Measurements from ENCODE around the gene ZSCAN9. TPM values are rescaled to one million over a fixed set of nuclear protein-coding genes. Genes with fewer than 3 reads are reported as not detected.
A peak's percentile ranks its signal among the peaks of the same experiment; 100 is the strongest.

The ZSCAN9 gene
- total and polyA plus RNA-seq, 2 of the 8 experiments (the other 6 are each of a cell fraction or from before 2014, with no cell fraction given) = 10.8 to 13.6 TPM

DNA sequence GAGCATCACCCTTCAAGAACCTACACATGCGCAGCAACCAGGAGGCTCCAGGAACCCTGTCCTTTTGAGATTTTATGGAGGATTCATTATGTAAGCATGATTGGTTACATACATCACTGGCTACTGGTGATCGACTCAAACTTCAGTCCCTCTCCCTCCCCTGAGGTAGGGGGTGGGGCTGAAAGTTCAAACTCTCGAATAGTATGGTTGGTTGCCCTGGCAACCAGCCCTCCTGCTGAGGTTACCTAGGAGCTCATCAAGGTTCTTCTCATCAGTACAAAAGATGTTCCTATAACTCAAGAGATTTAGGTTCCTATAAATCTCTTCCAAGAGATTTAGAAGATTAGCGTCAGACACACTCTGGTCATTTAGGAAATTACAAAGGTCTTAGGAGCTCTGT, 21.9 kb upstream of the ZSCAN9 start:
- WGBS, 2 experiments (ENCODE audit: extremely low coverage in 1 of 2, insufficient coverage in 1 of 2, insufficient read length in 1 of 2, insufficient replicate concordance in 2 of 2, low coverage in 1 of 2, low lambda C conversion rate in 2 of 2, missing lambda C conversion rate in 1 of 2) = 42% methylated on average over 4 of the region's 4 CpGs; no CpG with 5 or more reads in 1 of the 2 experiments
- Histone ChIP-seq H2BK120ac (replicated peaks; ENCODE audit: low read depth, low read length) (no peak overlapping the region), H4K5ac (ENCODE audit: insufficient read length, low read depth, low read length) (no peak overlapping the region), H3K23me2 (ENCODE audit: low read depth, low read length) (peaks cover 12% of the 10 kb centered on the region), H3K27ac (ENCODE audit: low read depth, low read length) (no peak overlapping the region), H2AFZ (ENCODE audit: low read length) (no peak overlapping the region), H3K9me3 (ENCODE audit: insufficient read depth in 2 of 2, low read depth in 1 of 2, low read length in 1 of 2) (no peaks in the 10 kb centered on the region; a peak in 1 of 4 replicates), H3K4me1 (replicated peaks in 1 of 4; ENCODE audit: control insufficient read depth in 3 of 4, insufficient read depth in 4 of 4, low read length in 3 of 4) (peaks cover 0 to 2% (median 0%) of the 10 kb centered on the region in 4 experiments; a peak in 1 of 7 replicates), H3K4ac (replicated peaks; ENCODE audit: insufficient read length, low read depth, low read length) (no peak overlapping the region), H4K91ac (replicated peaks; ENCODE audit: insufficient read length, low read length) (no peak overlapping the region), H3K36me3 (ENCODE audit: control insufficient read depth in 2 of 4, insufficient read depth in 4 of 4, low read length in 3 of 4) (no peaks in the 10 kb centered on the region), H2BK12ac (ENCODE audit: low read depth, low read length) (no peak overlapping the region), H4K8ac (ENCODE audit: extremely low read depth, insufficient read depth, low read length) (no peak overlapping the region), H3K4me3 (ENCODE audit: extremely low read depth in 1 of 4, insufficient read depth in 2 of 4, low read depth in 3 of 4, low read length in 4 of 4) (no peak overlapping the region), H3K79me2 (ENCODE audit: control insufficient read depth in 1 of 2, insufficient read depth in 2 of 2, low read length in 2 of 2) (no peaks in the 10 kb centered on the region), H3K14ac (ENCODE audit: insufficient read length) (no peak overlapping the region), H3K79me1 (ENCODE audit: low read depth, low read length) (no peaks in the 10 kb centered on the region), H2AK5ac (ENCODE audit: low read depth, low read length) (no peak overlapping the region), H3K56ac (replicated peaks; ENCODE audit: insufficient read length, low read depth, low read length) (no peak overlapping the region), H4K20me1 (replicated peaks in 1 of 2; ENCODE audit: control insufficient read depth in 1 of 2, insufficient read depth in 2 of 2, low read length in 2 of 2) (peaks cover 0 to 1% of the 10 kb centered on the region in 2 experiments), H3K9ac (replicated peaks in 1 of 4; ENCODE audit: extremely low read depth in 1 of 4, low read depth in 3 of 4, low read length in 3 of 4) (no peak overlapping the region), H3K27me3 (replicated peaks in 1 of 4; ENCODE audit: control insufficient read depth in 3 of 4, extremely low read depth in 1 of 4, insufficient read depth in 3 of 4, low read length in 3 of 4) (peaks cover 19 to 41% (median 32%) of the 10 kb centered on the region in 4 experiments), H2BK5ac (ENCODE audit: low read depth, low read length) (no peak overlapping the region), H3K23ac (ENCODE audit: insufficient read length) (no peak overlapping the region), H2BK15ac (ENCODE audit: low read length) (no peak overlapping the region), H2BK20ac (ENCODE audit: low read length) (no peak overlapping the region), H3K18ac (ENCODE audit: extremely low read depth, low read length) (no peak overlapping the region), H3K4me2 (ENCODE audit: insufficient read depth in 1 of 2, low read depth in 2 of 2, low read length in 2 of 2) (no peak overlapping the region)
- CTCF ChIA-PET (ENCODE audit: partially characterized antibody) = interaction anchor here (1.2 kb wide), 1 partner anchor 9 kb away, joined by 4 read pairs; no protein-coding TSS in a partner anchor
- FAIRE-seq (no peak), DNase-seq (ENCODE audit: low read depth in 1 of 2, low spot score in 2 of 2) (peak in 1 of 2 experiments; percentile 63)
- POLR2A ChIA-PET (ENCODE audit: partially characterized antibody) = interaction anchor here (0.6 kb wide), 1 partner anchor 309 kb away, joined by 3 read pairs; no protein-coding TSS in a partner anchor
- TF ChIP-seq CTBP2 (IDR thresholded peaks at IDR 0.05; ENCODE audit: borderline replicate concordance, insufficient read depth, insufficient read length, low read length) = no peak
- no peak for TF ChIP-seq RFX5 (IDR thresholded peaks at IDR 0.05; ENCODE audit: borderline replicate concordance, low read depth, low read length)

All from H1 (cell line).